PC-3 (cell line): Measurements from ENCODE around the gene MC4R. TPM values are rescaled to one million over a fixed set of nuclear protein-coding genes. Genes with fewer than 3 reads are reported as not detected.

ENCODE experiments used
- ATAC-seq: fragments of 200-7000 bp; cut with Tn5 transposase; 2 replicates; pipeline ENCODE4 v1.9.1; 2020; ENCODE audit warnings: mild to moderate bottlenecking, moderate library complexity
- BruUV-seq: library from RNA; stranded (reverse); fragments of 400-500 nt; replicated peaks from 2 replicates; lab custom pipeline; 2021; lab: Mats Ljungman, UMichigan
- CTCF ChIA-PET: fragments of 300-600 bp; sonication (Branson Sonifier 250); formaldehyde crosslinking; loops from one replicate; lab custom pipeline; 2022; ENCODE audit warnings: antibody characterized with exemption; lab: Charles Lee
- POLR2A ChIA-PET: fragments of 300-600 bp; sonication (Branson Sonifier 250); formaldehyde crosslinking; loops from one replicate; lab custom pipeline; 2022; ENCODE audit warnings: antibody characterized with exemption; ENCODE audit not compliant: unreplicated experiment; lab: Charles Lee
- DNase-seq: peaks from one replicate; pipeline ENCODE4 v3.0.0-alpha.2; 2015
- H2AFZ ChIP-seq: fragments of 300-600 bp; sonication (generic); 2 replicates; pipeline ENCODE4 v1.6.0; 2016; ENCODE audit warnings: antibody characterized with exemption, low read length
- H3F3A ChIP-seq: fragments of 300-600 bp; sonication (generic); one replicate; pipeline ENCODE4 v1.6.0; 2017; ENCODE audit warnings: antibody characterized with exemption, low read length, control low read depth, mild to moderate bottlenecking; ENCODE audit not compliant: unreplicated experiment
- H3K27ac ChIP-seq: fragments of 300-600 bp; sonication (generic); 2 replicates; pipeline ENCODE4 v1.5.1; 2016; ENCODE audit warnings: mild to moderate bottlenecking, low read length
- H3K27me3 ChIP-seq: fragments of 300-600 bp; sonication (generic); 2 replicates; pipeline ENCODE4 v1.6.1; 2016; ENCODE audit warnings: low read length, mixed read lengths
- H3K36me3 ChIP-seq: fragments of 300-600 bp; sonication (generic); 2 replicates; pipeline ENCODE4 v1.6.1; 2016; ENCODE audit warnings: low read depth, mixed run types, low read length, mixed read lengths
- H3K4me1 ChIP-seq: fragments of 300-600 bp; sonication (generic); 2 replicates; pipeline ENCODE4 v1.5.1; 2016; ENCODE audit warnings: low read length; ENCODE audit not compliant: insufficient read depth
- H3K4me2 ChIP-seq: fragments of 300-600 bp; sonication (generic); 2 replicates; pipeline ENCODE4 v1.6.0; 2016; ENCODE audit warnings: low read length
- H3K4me3 ChIP-seq: fragments of 300-600 bp; sonication (generic); 2 replicates; pipeline ENCODE4 v1.5.1; 2016; ENCODE audit warnings: mild to moderate bottlenecking, low read length, mixed read lengths
- H3K79me2 ChIP-seq: fragments of 300-600 bp; sonication (generic); 2 replicates; pipeline ENCODE4 v1.6.1; 2017; ENCODE audit warnings: low read length, mixed read lengths
- H3K9ac ChIP-seq: fragments of 300-600 bp; sonication (generic); 2 replicates; pipeline ENCODE4 v1.6.0; 2016; ENCODE audit warnings: mild to moderate bottlenecking, low read length
- H3K9me2 ChIP-seq: fragments of 300-600 bp; sonication (generic); replicated peaks from 2 replicates; pipeline ENCODE4 v1.6.1; 2016; ENCODE audit warnings: mixed run types, low read length, mixed read lengths
- H3K9me3 ChIP-seq: fragments of 300-600 bp; sonication (generic); 2 replicates; pipeline ENCODE4 v1.6.1; 2016; ENCODE audit warnings: low read length, mixed read lengths
- H4K20me1 ChIP-seq: fragments of 300-600 bp; sonication (generic); 2 replicates; pipeline ENCODE4 v1.6.1; 2016; ENCODE audit warnings: low read length, mixed read lengths
- EZH2 ChIP-seq: fragments of 300-600 bp; sonication (generic); IDR thresholded peaks from one replicate; pipeline ENCODE4 v1.6.1; 2017; ENCODE audit warnings: antibody characterized with exemption, mild to moderate bottlenecking, low read length; ENCODE audit not compliant: unreplicated experiment
- EZH2phosphoT487 ChIP-seq: fragments of 300-600 bp; sonication (generic); IDR thresholded peaks from 2 replicates; pipeline ENCODE4 v1.6.1; 2018; ENCODE audit warnings: mild to moderate bottlenecking, antibody characterized with exemption, low read length, borderline replicate concordance
- intact Hi-C: fragments of 100-400 bp; cut with micrococcal nuclease; formaldehyde crosslinking; loops from 2 replicates; pipeline ENCODE4 v1.9.0; 2023
- total RNA-seq: library from RNA; depleted of rRNA; stranded (reverse); fragments of >200 nt; gene quantifications from 2 replicates; pipeline ENCODE4 v1.2.3, GENCODE V29; 2014
- TF ChIP-seq, protein P1 (sequence below): fragments of 300-600 bp; sonication (generic); conservative IDR thresholded peaks from 2 replicates; pipeline ENCODE4 v1.5.1; 2017; ENCODE audit warnings: antibody characterized with exemption, low read depth, mild to moderate bottlenecking, low read length

The MC4R gene
- total RNA-seq, 1 experiment from 2014 or later = not detected

- H3K4me2 ChIP-seq = peak overlapping the region; percentile 84
- no peaks in the 10 kb centered on the region for H3K36me3 ChIP-seq
- H3K4me1 ChIP-seq = peaks cover 11% of the 10 kb centered on the region; the same call in 1 of the 2 replicates
- H3K79me2 ChIP-seq = no peaks in the 10 kb centered on the region
- peak overlapping the region; percentile 83; the same call in 1 of the 2 replicates for H2AFZ ChIP-seq
- no peaks in the 10 kb centered on the region for H4K20me1 ChIP-seq
- ATAC-seq (no peak), DNase-seq (no peak)
- H3F3A ChIP-seq = no peaks in the 10 kb centered on the region
- H3K27me3 ChIP-seq = no peaks in the 10 kb centered on the region
- no peak overlapping the region for H3K4me3 ChIP-seq
- TF ChIP-seq EZH2phosphoT487 (no peak), EZH2 (no peak)
- TF ChIP-seq, protein P1, sequence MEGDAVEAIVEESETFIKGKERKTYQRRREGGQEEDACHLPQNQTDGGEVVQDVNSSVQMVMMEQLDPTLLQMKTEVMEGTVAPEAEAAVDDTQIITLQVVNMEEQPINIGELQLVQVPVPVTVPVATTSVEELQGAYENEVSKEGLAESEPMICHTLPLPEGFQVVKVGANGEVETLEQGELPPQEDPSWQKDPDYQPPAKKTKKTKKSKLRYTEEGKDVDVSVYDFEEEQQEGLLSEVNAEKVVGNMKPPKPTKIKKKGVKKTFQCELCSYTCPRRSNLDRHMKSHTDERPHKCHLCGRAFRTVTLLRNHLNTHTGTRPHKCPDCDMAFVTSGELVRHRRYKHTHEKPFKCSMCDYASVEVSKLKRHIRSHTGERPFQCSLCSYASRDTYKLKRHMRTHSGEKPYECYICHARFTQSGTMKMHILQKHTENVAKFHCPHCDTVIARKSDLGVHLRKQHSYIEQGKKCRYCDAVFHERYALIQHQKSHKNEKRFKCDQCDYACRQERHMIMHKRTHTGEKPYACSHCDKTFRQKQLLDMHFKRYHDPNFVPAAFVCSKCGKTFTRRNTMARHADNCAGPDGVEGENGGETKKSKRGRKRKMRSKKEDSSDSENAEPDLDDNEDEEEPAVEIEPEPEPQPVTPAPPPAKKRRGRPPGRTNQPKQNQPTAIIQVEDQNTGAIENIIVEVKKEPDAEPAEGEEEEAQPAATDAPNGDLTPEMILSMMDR = no peak
- H3K9ac ChIP-seq = no peak overlapping the region
- H3K9me2 ChIP-seq = no peaks in the 10 kb centered on the region
- BruUV-seq = no TSS peak
- ChIA-PET CTCF (no interaction called here), POLR2A (no interaction called here)
- H3K27ac ChIP-seq = no peak overlapping the region
- no peaks in the 10 kb centered on the region for H3K9me3 ChIP-seq
- intact Hi-C loops = no loop called here
Measured at GRCh38 chr18:60372132-60372531, 443 bp downstream of the MC4R start.

DNA sequence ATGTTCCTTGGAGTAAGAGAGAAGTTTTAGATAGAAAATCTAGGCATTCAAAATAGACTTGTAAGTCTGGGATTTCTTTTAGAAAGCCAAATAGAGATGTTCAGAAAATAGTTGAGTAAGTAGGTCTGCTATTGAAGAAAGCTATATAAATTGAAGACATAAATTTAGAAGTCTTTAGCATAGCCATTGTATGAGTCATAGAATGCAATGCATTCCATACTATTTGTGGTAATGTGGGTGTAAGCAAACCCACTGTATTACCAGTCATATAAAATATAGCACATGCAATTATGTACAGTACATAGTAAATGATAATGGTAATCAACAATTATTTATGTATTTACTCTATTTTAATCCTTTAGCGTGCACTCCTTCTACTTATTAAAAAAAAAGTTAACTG lies 14.1 kb downstream of the MC4R start:
- intact Hi-C loops = no loop called here
- POLR2A ChIA-PET = interaction anchor here (0.6 kb wide), 1 partner anchor 217 kb away, joined by 3 read pairs; no protein-coding TSS in a partner anchor
- DNase-seq = peak; percentile 86

GRCh38 chr18:60350941-60351340 lies 21.6 kb downstream of the MC4R start:
- no peak overlapping the region for H3K27ac ChIP-seq
- DNase-seq (peak; percentile 41), ATAC-seq (peak; percentile 36; the same call in 1 of the 2 replicates)
- no peaks in the 10 kb centered on the region for H3K79me2 ChIP-seq
- TF ChIP-seq EZH2phosphoT487 (no peak), EZH2 (no peak)
- TF ChIP-seq, protein P1 = no peak
- CTCF ChIA-PET = no interaction called here
- H3K36me3 ChIP-seq = no peaks in the 10 kb centered on the region
- intact Hi-C loops = no loop called here
- no peaks in the 10 kb centered on the region for H3K9me3 ChIP-seq
- H3K4me1 ChIP-seq = peaks cover 16% of the 10 kb centered on the region; the same call in 1 of the 2 replicates
- H3K4me2 ChIP-seq = no peak overlapping the region
- no peak overlapping the region for H3K4me3 ChIP-seq
- no peaks in the 10 kb centered on the region for H3K9me2 ChIP-seq
- no peak overlapping the region for H3K9ac ChIP-seq
- H4K20me1 ChIP-seq = no peaks in the 10 kb centered on the region
- no peaks in the 10 kb centered on the region for H3F3A ChIP-seq
- POLR2A ChIA-PET = no interaction called here
- BruUV-seq = no TSS peak
- no peaks in the 10 kb centered on the region for H3K27me3 ChIP-seq
- H2AFZ ChIP-seq = no peak overlapping the region

More for the DNA sequence above, 14.1 kb downstream of the MC4R start:
- Histone ChIP-seq H3K9me2 (no peaks in the 10 kb centered on the region), H3K27me3 (no peaks in the 10 kb centered on the region), H3K79me2 (no peaks in the 10 kb centered on the region), H3F3A (peaks cover 6% of the 10 kb centered on the region), H2AFZ (no peak overlapping the region), H3K36me3 (no peaks in the 10 kb centered on the region), H3K4me3 (no peak overlapping the region), H3K9ac (no peak overlapping the region), H3K4me1 (peaks cover 31% of the 10 kb centered on the region), H3K9me3 (no peaks in the 10 kb centered on the region), H3K27ac (peak overlapping the region; percentile 49), H4K20me1 (no peaks in the 10 kb centered on the region), H3K4me2 (peak overlapping the region; percentile 42)
- CTCF ChIA-PET = no interaction called here
- no TSS peak for BruUV-seq
- peak; percentile 97 for ATAC-seq
- TF ChIP-seq EZH2phosphoT487 (no peak), EZH2 (no peak)
- TF ChIP-seq, protein P1 = no peak
